Stimulated activated CD4-positive, alpha-beta T cell treated with anti-CD3 and anti-CD28 coated beads, Interleukin-4, amount 100 ng/mL, for 24 hours (primary cell): Measurements from ENCODE around the gene IL36B.

Source experiments
- DNase-seq: peaks from one replicate; pipeline ENCODE4 v3.0.0-alpha.2; 2020

IL36B gene

DNA sequence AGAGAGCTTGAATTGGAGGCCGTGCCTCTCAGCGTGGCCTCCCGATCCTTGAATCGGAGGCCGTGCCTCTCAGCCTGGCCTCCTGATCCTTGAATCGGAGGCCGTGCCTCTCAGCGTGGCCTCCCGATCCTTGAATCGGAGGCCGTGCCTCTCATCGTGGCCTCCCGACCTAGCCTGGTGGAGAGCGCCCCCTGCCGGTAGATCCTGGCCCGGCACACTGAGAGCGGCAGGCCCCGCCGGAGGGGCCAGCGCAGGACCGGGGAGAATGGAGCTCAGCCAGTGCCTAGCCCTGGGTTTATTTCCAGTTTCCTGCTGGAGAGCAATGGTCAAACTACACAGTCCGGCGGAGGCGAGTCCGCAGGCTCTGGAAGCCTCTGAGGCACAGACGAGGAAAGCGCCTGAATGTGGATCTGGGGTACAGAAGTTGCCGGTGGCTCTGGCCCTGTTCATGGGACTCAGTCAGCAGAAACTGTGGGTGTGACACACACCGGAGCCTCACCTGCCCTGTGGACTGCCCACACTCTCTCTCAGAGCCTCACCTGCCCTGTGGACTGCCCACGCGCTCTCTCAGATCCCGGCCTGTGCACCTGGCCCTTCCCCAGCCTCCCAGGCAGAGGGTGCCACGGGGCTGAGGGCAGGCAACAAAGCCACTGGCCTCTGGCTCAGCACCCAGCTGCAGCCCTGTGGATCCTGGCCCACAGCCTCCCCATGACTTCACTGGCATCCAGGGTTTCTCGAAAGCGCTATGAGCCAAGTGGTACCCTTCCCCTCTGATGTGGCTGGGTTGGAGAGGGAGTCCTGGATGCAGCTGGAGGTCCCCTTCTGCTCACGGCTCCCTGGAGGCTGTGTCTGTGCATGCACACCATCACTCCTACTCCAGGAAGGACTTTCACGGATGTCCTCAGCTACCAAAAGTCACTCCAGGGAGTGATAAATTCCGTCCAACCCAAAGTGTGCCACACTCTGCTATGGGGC, 1.5 kb downstream of the IL36B start:
- no peak for DNase-seq

GRCh38 chr2:113046465-113046864, 6.2 kb downstream of the IL36B start:
- no peak for DNase-seq

- no peak for DNase-seq
Observed at GRCh38 chr2:113041871-113042270, 10.8 kb downstream of the IL36B start.

DNA sequence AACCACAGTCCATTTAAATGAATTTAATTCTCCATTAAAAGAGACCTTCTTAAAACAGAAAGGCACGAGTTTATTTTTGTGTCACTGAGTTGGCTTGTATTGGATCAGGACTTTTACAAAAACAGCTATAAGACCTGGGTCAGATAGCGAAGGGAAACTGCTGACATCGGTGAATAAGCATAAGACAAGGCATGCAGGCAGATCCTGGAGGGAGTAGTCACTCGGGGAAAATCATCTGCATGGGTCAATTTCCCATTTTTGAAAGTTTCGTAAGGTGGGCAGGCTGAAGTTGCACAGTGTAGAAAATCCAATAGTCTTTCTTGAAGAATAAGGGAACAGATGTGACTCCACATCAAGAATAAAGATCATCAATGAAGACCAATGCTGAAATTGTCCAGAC, 12.9 kb downstream of the IL36B start:
- DNase-seq, result no peak

- no peak for DNase-seq
Observed at GRCh38 chr2:113039158-113039557, 13.5 kb downstream of the IL36B start.

GRCh38 chr2:113038291-113038690, 14.4 kb downstream of the IL36B start:
- DNase-seq, result no peak

- no peak for DNase-seq
Observed at GRCh38 chr2:113036763-113037162, 15.9 kb downstream of the IL36B start.

GRCh38 chr2:113034016-113034415, 18.7 kb downstream of the IL36B start:
- DNase-seq, result no peak

DNA sequence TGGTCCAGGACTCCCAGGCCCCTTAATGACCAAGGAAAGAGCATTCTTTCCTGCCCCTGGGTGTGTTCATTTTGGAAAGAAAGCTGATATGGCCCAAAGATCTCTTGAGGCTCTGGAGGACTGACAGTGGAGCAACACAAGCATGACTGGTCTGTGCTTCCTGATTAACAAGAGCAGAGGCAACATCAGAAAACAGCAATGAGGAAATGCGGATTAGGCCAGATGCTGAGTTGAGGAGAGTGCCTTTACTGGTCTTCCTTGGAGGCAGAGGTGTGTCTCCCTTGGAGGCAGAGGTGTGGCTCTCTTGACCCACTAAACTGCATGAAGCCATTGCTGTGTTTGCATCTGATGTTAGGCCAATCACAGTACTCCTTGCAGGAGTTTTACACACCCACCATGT, 19.9 kb downstream of the IL36B start:
- no peak for DNase-seq

- no peak for DNase-seq
Observed at GRCh38 chr2:113028112-113028511, 24.6 kb downstream of the IL36B start.

- no peak for DNase-seq
Observed at GRCh38 chr2:113027691-113028090, 25.0 kb downstream of the IL36B start.

GRCh38 chr2:113025737-113026136, 26.9 kb downstream of the IL36B start:
- no peak for DNase-seq

- DNase-seq, result no peak
Observed at GRCh38 chr2:113024764-113025163, 27.9 kb downstream of the IL36B start.

DNA sequence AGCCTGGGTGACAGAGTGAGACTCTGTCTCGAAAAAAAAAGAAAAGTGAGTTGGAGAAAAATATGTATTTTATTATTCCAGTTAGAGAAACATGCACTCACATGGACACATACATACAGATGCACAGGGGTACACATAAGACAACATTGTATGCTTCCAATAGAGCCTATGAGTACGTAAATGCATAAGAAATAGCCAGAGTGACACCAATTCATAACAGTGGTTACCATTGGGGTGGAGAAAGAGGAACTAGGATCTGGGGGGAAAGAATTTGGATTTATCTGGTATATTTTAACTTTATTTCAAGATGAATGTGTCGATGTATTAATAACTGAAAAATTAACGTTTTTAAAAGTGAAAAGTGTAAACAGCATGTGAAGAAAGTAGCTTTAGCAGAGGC, 31.4 kb downstream of the IL36B start:
- DNase-seq, result no peak

DNA sequence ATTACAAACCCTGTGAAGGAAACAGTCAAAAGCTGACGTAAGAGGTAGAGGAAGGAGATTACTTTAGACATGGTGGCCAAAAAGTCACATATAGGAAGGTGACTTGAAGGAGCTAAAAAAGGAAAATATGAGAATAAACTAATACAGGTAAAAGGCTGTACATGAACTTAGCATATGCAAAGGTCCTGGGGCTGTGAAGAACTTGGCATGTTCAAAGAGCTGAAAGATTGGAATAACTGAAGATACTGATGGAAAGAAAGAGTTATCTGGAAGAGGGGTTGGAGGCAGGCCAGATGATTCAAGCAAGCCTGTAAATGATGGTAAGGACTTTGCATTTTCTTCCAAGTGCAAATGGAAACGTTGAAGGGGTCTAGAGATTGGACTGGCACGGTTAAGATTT, 34.2 kb downstream of the IL36B start:
- no peak for DNase-seq

- DNase-seq, result no peak
Observed at GRCh38 chr2:113015655-113016054, 37.0 kb downstream of the IL36B start.

DNA sequence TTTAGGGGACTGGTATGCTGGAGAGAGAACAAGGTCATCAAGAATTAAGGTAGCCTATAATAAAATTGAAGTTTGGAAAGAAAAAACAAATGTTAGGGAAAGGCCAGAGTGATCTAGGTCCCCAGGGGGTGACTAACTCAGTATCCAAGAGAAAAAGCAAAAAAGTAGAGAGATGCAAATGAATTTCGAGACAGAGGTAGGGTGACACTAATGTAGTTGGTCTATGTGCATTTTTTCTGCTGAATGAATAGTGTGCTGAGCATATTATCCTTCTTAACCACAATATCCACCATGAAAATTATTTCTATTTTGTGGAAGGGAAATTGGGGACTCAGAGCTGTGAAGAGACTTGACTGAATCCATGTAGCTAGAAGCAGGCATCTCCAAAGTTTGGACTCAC, 37.6 kb downstream of the IL36B start:
- no peak for DNase-seq

GRCh38 chr2:113014067-113014466, 38.6 kb downstream of the IL36B start:
- no peak for DNase-seq

DNA sequence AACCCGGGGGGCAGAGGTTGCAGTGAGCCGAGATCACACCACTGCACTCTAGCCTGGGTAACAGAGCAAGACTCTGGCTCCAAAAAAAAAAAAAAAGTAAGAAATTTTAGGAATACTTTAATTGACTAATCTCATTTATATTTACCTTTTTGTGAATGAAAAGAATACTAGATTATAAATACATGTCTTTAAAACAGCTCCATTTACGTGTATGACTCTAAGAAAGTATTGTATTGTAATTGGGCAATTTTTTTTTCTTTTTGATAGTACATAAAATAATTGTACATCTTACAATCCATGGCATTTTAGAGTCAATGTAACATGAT, 39.4 kb downstream of the IL36B start:
- no peak for DNase-seq

GRCh38 chr2:113012436-113013335, 40.0 kb downstream of the IL36B start:
- DNase-seq, result no peak

DNA sequence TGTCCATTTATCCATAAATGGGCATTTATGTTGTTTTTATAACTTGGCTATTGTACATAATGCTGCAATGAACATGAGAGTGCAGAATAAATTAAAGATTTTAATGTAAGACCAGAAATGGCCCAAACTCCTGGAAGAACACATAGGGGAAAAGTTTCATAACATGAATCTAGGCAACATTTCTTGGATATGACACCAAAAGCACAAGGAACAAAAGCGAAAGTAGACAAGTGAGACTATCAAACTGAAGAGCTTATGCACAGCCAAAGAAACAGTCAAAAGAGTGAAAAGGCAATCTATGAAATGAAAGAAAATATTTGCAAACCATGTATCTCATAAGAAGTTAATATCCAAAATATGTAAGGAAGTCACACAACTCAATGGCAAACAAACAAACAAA, 41.6 kb downstream of the IL36B start:
- DNase-seq, result no peak

GRCh38 chr2:113010088-113010487, 42.6 kb downstream of the IL36B start:
- DNase-seq, result no peak

DNA sequence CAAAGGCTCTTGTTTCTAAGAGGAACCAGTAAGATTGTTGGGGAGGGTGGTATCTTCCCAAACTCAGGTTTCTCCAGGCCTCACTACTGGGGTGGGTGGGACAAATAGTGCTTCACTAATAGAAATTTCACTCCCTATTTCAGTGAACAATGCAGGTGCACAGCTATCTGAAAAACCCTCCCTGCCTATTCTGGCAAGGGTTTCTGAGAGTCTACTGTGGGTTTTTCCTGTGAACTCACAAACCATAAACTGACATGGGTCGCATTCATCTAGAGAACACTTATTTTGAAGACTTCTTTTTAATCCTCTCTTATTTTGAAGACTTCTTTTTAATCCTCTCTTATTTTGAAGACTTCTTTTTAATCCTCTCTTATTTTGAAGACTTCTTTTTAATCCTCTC, 43.0 kb downstream of the IL36B start:
- DNase-seq, result no peak

DNA sequence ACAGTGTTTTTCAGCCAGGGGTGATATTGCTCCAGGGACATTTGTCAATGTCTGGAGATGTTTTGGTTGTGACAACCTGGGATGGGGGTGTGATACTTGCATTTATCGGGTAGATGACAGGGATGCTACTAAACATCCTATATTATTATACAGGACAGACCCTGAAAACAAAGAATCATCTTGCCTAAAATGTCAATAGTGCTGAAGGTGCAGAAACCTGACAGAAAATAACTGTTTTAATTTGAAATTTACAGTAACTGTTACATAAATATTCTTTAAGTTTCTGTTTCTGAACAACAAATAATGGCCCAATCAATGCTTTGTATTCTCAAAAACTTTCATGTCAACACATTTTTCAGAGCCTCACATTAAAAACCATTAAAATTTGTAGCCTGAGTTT, 45.4 kb downstream of the IL36B start:
- DNase-seq, result no peak
